Cardiac septum (tissue), 1 donor: ENCODE measurements around the gene VPS33A. TPM values are rescaled to one million over a fixed set of nuclear protein-coding genes. Genes with fewer than 3 reads are reported as not detected.
"Not testable (repeated sequence)": the region's sequence is repeated elsewhere in the genome, so short reads cannot be mapped to it uniquely, and the experiment has no call there.

Experiments
- DNase-seq: peaks from one replicate; pipeline ENCODE4 v3.0.0-alpha.2; 2020; ENCODE audit warnings: low spot score
- intact Hi-C: fragments of 100-400 bp; cut with DNase I; formaldehyde crosslinking; loops from one replicate; pipeline ENCODE4 v1.14.0; 2022
- total RNA-seq: library from RNA; stranded (reverse); fragmentation: NEBNext Ultra II Directional; extraction: Animal tissue kit (Norgen Biotek cat#: 25700); gene quantifications from one replicate; pipeline ENCODE4 v1.2.1, GENCODE V29; 2021
- donor health status: DM: no; HTN: no; CAD: no.

The VPS33A gene
- total RNA-seq, 1 donor from 2014 or later: 9.2 TPM

- DNase-seq, intact Hi-C loops: not testable (repeated sequence)
Measured at GRCh38 chr12:122260735-122261134, 5.6 kb downstream of the VPS33A start.

DNA sequence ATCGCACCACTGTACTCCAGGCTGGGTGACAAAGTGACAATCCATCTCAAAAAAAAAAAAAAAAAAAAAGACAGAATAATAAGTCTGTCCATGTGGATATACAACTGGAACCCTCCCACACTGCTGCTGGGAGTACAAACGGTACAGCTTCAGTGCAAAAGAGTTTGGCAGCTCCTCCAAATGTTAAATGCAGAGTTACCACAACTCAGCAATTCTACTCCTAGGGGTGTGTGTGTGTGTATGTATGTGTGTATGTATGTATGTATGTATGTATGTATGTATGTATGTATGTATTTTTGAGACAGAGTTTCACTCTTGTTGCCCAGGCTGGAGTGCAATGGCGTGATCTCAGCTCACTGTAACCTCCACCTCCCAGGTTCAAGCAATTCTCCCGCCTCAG, 7.4 kb downstream of the VPS33A start:
- intact Hi-C loops, DNase-seq: not testable (repeated sequence)

- DNase-seq, intact Hi-C loops: not testable (repeated sequence)
Measured at GRCh38 chr12:122258462-122258861, 7.8 kb downstream of the VPS33A start.

DNA sequence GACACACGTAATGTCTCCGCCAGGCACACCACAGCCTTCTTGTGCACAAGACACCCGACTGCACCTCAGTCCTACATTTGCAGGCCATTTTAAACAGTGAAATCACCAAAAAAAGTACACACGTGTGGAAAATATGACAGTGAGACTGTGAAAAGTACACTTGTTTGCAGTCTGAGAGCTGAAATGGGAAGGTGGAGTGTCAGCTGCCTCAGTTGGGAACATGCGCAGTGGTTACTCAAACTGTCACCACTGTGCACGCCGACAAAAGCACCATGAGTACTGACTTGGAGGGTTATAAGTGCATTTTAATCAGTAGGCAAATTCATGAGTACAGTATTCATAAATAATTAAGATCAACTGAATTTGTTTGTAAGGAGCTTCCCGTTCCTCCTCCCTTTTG, 15.8 kb downstream of the VPS33A start:
- intact Hi-C loops: no loop called here
- no peak for DNase-seq

DNA sequence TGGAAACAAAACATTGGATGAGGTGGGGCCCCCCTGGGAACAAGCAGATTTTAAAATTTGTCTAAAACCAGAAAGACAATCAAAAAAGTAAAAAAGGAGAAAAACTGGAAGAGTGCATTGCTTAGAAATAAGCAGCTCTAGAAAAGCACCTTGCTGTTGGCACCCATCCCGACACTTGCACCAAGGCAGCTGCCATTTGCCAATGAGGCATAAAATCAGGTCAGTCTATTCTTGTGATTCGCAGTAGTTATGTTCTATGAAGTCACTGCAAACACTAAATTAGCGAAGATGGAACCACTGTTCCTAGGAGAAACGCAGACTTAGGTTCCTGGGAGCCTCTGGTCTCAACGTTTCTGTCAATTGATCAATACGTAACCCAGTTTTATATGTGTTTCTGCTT, 16.2 kb downstream of the VPS33A start:
- intact Hi-C loops: no loop called here
- no peak for DNase-seq

GRCh38 chr12:122245553-122245952, 20.7 kb downstream of the VPS33A start:
- no peak for DNase-seq
- intact Hi-C loops: no loop called here

DNA sequence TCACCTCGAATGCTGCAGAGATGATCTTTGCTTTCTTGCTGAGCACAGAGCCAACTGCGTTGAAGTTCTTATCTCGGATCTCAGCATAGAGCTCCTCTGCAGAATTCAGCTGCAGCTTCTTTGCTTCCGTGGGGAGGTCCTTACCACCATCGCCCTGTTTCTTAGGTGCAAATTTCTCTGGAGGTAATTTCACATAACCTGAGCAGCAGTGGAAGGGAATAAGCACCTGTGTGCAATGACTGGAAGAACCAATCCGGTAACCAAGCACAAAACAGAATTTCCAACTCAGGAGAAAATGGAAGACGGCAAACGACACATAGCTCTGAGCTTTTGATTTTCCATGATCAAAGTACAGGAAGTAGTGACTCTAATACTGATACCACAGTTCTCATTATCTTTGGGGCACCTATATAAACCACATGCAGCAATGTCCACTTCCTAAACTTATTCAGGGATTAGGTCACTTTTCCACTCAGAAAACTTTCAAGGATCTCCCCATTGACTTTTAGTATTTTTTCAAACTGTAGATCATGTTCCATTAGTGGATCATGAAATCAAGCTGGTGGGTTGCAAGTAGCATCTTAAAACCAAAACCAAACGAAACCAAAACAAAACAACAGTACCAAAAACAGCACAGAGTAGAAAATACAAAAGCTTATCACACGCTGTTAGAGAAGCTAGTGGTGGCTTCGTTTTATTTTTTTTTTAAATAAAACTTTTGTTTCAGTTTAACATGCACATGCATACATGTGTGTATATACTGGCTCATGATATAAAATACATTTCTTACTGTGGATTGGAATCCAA, 21.5 kb downstream of the VPS33A start:
- intact Hi-C loops: no loop called here
- DNase-seq: no peak

DNA sequence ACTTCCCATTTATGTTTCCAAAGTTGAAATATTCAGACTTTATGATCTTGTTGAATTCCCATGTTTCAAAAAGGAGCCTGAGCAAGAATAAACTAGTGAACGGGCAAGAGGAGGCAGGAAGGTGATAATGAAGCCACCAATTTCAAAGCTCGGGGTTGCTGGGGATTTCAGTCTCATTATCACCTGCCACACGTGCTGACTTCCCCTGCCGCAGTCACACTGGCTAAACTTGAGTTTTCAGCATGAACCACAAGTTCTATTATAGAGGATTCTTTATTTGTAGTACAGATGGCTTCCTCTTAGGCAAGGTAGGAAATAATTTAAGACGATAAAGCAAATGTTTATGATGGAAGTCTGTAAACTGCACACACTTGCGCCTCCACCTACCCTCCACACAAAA, 22.3 kb downstream of the VPS33A start:
- intact Hi-C loops: no loop called here
- no peak for DNase-seq

DNA sequence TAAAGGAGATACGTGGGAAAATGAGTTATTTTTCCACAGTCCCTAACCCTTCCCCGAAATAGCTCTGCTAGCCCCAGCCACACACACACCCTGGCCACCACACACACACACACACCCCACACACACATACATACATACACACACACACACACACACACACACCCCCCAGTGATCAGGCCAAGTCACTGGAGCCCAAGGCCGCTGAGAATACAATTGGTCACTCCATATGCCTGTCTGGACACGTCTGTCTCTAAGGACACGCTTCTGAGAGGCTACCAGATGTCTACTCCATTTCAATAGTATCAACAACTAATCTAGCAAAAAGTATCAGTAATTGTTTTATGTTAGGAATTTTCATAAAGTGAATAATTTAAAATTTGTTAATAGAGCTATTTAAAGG, 27.4 kb downstream of the VPS33A start:
- no peak for DNase-seq
- intact Hi-C loops: no loop called here

DNA sequence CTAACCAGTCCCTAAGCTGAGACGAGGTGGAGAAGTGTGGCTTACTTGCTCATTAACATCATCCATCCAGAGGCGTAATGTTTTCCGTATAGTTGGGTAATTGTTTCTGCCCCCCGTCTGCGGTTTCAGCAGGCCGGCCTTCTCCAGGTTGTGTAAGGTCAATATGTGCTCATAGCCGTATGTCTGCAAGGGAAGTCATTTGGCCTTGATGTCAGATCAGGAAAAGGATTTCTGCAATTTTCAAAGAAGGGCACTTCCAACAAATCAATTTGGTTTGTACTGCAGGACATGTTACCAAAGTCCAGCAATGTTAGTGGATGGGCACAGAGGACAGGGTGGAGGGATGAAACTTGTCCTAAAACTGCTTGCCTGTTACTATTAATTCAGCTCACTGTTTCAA, 30.6 kb downstream of the VPS33A start:
- DNase-seq: no peak
- intact Hi-C loops: no loop called here

- intact Hi-C loops: no loop called here
- no peak for DNase-seq
Measured at GRCh38 chr12:122232691-122233090, 33.6 kb downstream of the VPS33A start.

DNA sequence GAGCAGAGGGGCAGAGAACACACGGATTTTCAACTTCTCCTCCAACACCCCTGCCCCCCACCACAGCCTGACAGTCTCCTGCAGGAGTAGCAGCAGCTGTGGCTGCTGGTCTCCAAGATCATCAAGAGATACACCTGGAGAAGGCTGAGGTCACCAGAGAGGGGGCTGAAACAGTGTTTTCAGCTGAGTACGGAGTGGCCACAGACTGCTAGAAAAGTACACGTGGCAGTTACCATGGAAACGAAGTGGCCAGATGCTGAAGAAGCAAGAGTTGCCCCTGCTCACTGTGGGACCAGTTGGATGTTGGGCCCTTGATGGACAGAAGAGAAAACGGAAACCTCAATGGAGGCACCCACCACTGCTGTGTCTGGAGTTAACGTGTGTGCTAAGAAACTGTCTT, 35.5 kb downstream of the VPS33A start:
- intact Hi-C loops: no loop called here
- DNase-seq: no peak

GRCh38 chr12:122228092-122228491, 38.2 kb downstream of the VPS33A start:
- DNase-seq: no peak
- intact Hi-C loops: loop anchor here (5.0 to 10.0 kb wide), 2 partner anchors 39 to 173 kb away; partner anchors contain the start of gene VPS33A

GRCh38 chr12:122227341-122227740, 39.0 kb downstream of the VPS33A start:
- intact Hi-C loops: loop anchor here (5.0 to 10.0 kb wide), 2 partner anchors 40 to 173 kb away; partner anchors contain the start of gene VPS33A
- no peak for DNase-seq

GRCh38 chr12:122226366-122227125, 39.7 kb downstream of the VPS33A start:
- intact Hi-C loops: loop anchor here (5.0 to 10.0 kb wide), 2 partner anchors 41 to 172 kb away; partner anchors contain the start of gene VPS33A
- no peak for DNase-seq

- intact Hi-C loops: loop anchor here (5.0 to 10.0 kb wide), 2 partner anchors 41 to 171 kb away; partner anchors contain the start of gene VPS33A
- peak; percentile 100 for DNase-seq
Measured at GRCh38 chr12:122225683-122226365, 40.5 kb downstream of the VPS33A start, which contains the start of gene DIABLO. Gene DIABLO, minus strand, starts transcription at chr12:122226052. Its CDS starts 38 bp downstream, at chr12:122226014.

- intact Hi-C loops: no loop called here
- DNase-seq: no peak
Measured at GRCh38 chr12:122216445-122216844, 49.8 kb downstream of the VPS33A start.

GRCh38 chr12:122215771-122216170, 50.5 kb downstream of the VPS33A start:
- intact Hi-C loops: no loop called here

DNA sequence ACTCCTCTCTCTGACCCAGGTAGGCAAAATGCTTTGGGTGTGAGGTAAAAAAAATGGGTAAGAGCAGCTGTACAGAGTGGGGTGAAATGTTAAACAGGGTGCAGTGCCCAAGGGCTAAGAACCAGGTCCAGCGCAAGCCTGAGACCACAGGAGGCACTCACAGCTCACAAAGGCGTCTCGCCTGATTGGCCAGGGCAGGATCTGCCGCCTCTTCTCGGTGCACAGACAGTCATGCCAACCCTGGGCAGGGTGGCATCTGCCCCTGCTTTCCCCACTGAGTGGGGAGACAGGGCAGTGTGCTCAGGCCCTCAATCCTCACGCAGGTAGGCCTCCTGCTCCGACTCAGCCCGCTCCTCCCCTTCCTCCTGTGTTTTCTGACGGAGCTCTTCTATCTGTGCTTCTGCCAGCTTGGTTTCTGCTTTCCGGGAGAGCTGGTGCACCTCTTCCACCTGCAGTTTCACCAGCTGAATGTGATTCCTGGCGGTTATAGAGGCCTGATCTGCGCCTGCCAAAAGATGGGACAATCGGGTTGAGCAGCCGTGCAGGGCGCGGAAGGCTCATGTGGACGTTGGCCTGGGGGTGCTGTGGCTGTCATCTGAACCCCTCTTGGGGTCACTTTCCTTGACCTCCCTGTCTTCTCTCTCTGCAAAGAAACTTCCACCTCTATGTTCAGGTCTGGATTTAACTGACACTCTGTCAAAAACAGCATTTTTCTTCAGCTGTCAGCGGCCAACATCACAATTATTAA, 58.0 kb downstream of the VPS33A start:
- intact Hi-C loops: no loop called here

More at GRCh38 chr12:122215771-122216170, 50.5 kb downstream of the VPS33A start:
- no peak for DNase-seq

More for the DNA sequence above, 58.0 kb downstream of the VPS33A start:
- DNase-seq: no peak
